H1 (cell line): ENCODE measurements around the gene LRRTM4. TPM values are rescaled to one million over a fixed set of nuclear protein-coding genes. Genes with fewer than 3 reads are reported as not detected.

Experiments
- CBX8 ChIP-seq: fragments of 300-800, 300-1000 bp; sonication (generic); IDR thresholded peaks from 2 replicates; pipeline ENCODE4 v1.7.1; 2016; ENCODE audit warnings: low read depth, low read length, borderline replicate concordance
- polyA plus RNA-seq, 7 experiments: library from polyadenylated mRNA; depleted of rRNA in 3 of 7; stranded (reverse) in 5 of 7; unstranded in 2 of 7; fragments of >200 nt in 5 of 7; fragments of 200-250 nt in 2 of 7; gene quantifications; 1 replicate in 5 of 7; 2 replicates in 1 of 7; 4 replicates in 1 of 7; pipeline versions ENCODE4 v1.2.1 to v1.2.3, GENCODE V29; 2011 to 2013; ENCODE audit warnings: missing spikeins in 2 of 7, mixed read lengths in 2 of 7
- total RNA-seq: library from RNA; stranded (reverse); fragmentation: NEBNext Ultra II Directional; extraction: Animal tissue kit (Norgen Biotek cat#: 25700); gene quantifications from 2 replicates; pipeline ENCODE4 v1.2.1, GENCODE V29; 2021

LRRTM4 gene
- total and polyA plus RNA-seq, 2 of the 8 experiments (the other 6 are each of a cell fraction or from before 2014, with no cell fraction given), result 3.6 to 9.5 TPM

- no peak for TF ChIP-seq CBX8
Observed at GRCh38 chr2:77005522-77005921, 516.7 kb downstream of the LRRTM4 start (continued).
